K562 (cell line): ENCODE measurements around the gene P2RY6. TPM values are rescaled to one million over a fixed set of nuclear protein-coding genes. Genes with fewer than 3 reads are reported as not detected.

Experiments
- CLOCK ChIP-seq: fragments of 250-450 bp; sonication (Bioruptor Pico); IDR thresholded peaks from 2 replicates; pipeline ENCODE4 v1.4.0; 2020; ENCODE audit warnings: mild to moderate bottlenecking, moderate library complexity, borderline replicate concordance
- polyA plus RNA-seq, 8 experiments: library from polyadenylated mRNA; depleted of rRNA in 4 of 8; stranded (reverse) in 5 of 8; unstranded in 3 of 8; fragments of >200 nt; fragmentation: Nextera tagmentation in 2 of 8; fragmentation: Illumina TruSeq in 1 of 8; extraction: Ambion mirVana in 2 of 8; extraction: Trizol in 1 of 8; gene quantifications; 2 replicates each; pipeline versions ENCODE4 v1.2.1 to v1.2.3, GENCODE V29; 2011 to 2014; ENCODE audit warnings: inconsistent platforms in 1 of 8, missing spikeins in 1 of 8
- total RNA-seq, 7 experiments: library from RNA; depleted of rRNA in 6 of 7; stranded (reverse); fragments of >200 nt in 6 of 7; fragmentation: Illumina TruSeq in 2 of 7; extraction: Trizol in 2 of 7; gene quantifications; 2 replicates each; pipeline versions ENCODE4 v1.2.1 to v1.2.3, GENCODE V29; 2011 to 2021; ENCODE audit warnings: low replicate concordance in 1 of 7
- TF ChIP-seq, protein P1 (sequence below): fragments of 450-650 bp; conservative IDR thresholded peaks from 2 replicates; pipeline ENCODE4 v1.6.1; 2016; ENCODE audit warnings: missing genetic modification characterization, low read depth, mild to moderate bottlenecking, missing compliant biosample characterization, moderate library complexity

P2RY6 gene
- total and polyA plus RNA-seq, 9 of the 15 experiments (the other 6 are each of a cell fraction or from before 2014, with no cell fraction given): not detected

DNA sequence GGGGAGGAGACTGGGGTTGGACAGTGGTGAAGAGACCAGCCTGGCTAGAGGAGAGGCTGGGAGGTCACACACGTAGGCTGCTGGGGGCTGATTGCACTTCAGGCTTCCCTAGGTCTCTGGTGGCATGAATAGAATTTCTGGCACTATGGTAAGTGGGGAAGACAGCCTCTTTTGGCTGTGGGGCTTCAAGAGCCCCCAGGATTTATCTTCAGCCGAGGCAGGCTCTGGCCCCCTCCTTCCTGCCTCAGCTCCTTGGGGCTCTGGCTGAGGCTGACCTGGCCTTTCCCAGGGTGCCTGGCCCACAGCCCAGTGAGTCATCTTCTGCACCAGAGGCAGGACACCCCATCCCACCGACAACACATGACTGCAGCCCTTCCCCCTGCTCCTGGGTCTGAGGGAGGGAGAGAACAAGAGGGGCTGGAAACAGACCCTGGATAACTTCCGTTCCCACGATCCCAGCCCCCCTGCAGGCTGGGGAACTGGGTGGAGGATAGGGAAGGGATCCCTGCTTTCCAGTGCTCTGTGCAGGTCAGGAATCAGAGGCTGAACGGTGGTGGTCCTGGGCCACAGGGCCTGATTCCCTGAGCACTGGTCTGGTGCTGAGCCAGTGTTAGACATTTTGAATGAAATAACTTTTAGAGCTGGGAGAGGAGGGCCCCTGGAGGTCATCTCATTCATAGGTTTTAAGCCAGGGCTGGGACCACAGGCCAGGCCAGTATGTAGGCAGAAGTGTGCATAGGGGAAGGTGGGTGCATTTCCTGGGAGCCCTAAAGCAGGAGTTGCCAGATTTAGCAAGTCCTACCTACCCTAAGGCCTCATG lies 62.5 kb downstream of the P2RY6 start (continued):
- no peak for TF ChIP-seq CLOCK (CRISPR knock-in tag)
- TF ChIP-seq, protein P1, sequence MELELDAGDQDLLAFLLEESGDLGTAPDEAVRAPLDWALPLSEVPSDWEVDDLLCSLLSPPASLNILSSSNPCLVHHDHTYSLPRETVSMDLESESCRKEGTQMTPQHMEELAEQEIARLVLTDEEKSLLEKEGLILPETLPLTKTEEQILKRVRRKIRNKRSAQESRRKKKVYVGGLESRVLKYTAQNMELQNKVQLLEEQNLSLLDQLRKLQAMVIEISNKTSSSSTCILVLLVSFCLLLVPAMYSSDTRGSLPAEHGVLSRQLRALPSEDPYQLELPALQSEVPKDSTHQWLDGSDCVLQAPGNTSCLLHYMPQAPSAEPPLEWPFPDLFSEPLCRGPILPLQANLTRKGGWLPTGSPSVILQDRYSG (tag): no peak
